ENCODE results near the gene EIF4EBP2. TPM values are rescaled to one million over a fixed set of nuclear protein-coding genes. Genes with fewer than 3 reads are reported as not detected.

EIF4EBP2 gene
- polyA plus RNA-seq, 3 donors, result 26.3 to 93.8 (median 73.4) TPM

- Histone ChIP-seq H2AFZ (ENCODE audit: insufficient read depth, low read depth, low read length, poor library complexity, severe bottlenecking) (no peak overlapping the region), H3K4me3 (replicated peaks in 1 of 3; ENCODE audit: low read depth in 2 of 3, low read length in 3 of 3) (no peak overlapping the region), H3K79me2 (ENCODE audit: insufficient read depth, low read length) (peaks cover 6% of the 10 kb centered on the region), H3K27ac (ENCODE audit: low read depth in 1 of 2, low read length in 2 of 2) (no peak overlapping the region), H3K4me1 (ENCODE audit: control insufficient read depth in 1 of 2, insufficient read depth in 2 of 2, low read length in 2 of 2) (no peaks in the 10 kb centered on the region), H3K36me3 (replicated peaks in 1 of 2; ENCODE audit: control insufficient read depth in 1 of 2, insufficient read depth in 2 of 2, low read length in 2 of 2) (peaks cover 91 to 100% of the 10 kb centered on the region in 2 donors), H3K27me3 (ENCODE audit: control insufficient read depth in 2 of 2, insufficient read depth in 2 of 2, low read length in 2 of 2) (no peaks in the 10 kb centered on the region), H3K4me2 (replicated peaks; ENCODE audit: extremely low read depth, low read length, poor library complexity, severe bottlenecking) (no peak overlapping the region), H3K9ac (ENCODE audit: insufficient read depth, low read length, poor library complexity, severe bottlenecking) (no peak overlapping the region), H3K9me3 (replicated peaks in 1 of 2; ENCODE audit: control insufficient read depth in 1 of 2, insufficient read depth in 1 of 2, low read length in 2 of 2) (no peaks in the 10 kb centered on the region), H4K20me1 (ENCODE audit: insufficient read depth, low read length) (peaks cover 91% of the 10 kb centered on the region)
- Mint-ChIP-seq H3K9me3 (no peaks in the 10 kb centered on the region), H3K36me3 (peaks cover 86 to 98% of the 10 kb centered on the region in 2 donors), H3K27me3 (ENCODE audit: low read depth in 3 of 3) (no peaks in the 10 kb centered on the region), H3K27ac (no peak overlapping the region), H3K4me3 (no peak overlapping the region), H3K4me1 (no peaks in the 10 kb centered on the region)
- no CpG with 5 or more reads among the region's 3 CpGs for WGBS (ENCODE audit: insufficient coverage)
- no peak for TF ChIP-seq CTCF (IDR thresholded peaks at IDR 0.05)
- intact Hi-C loops (cut with micrococcal nuclease), result no loop called here
- no peak for DNase-seq
Measured at GRCh38 chr10:70424320-70424719, 20.4 kb downstream of the EIF4EBP2 start.

- 88% methylated on average over 2 of the region's 3 CpGs for WGBS (ENCODE audit: insufficient coverage)
- Mint-ChIP-seq H3K9me3 (no peaks in the 10 kb centered on the region), H3K27ac (no peak overlapping the region), H3K36me3 (peaks cover 83 to 98% of the 10 kb centered on the region in 2 donors), H3K4me3 (no peak overlapping the region), H3K27me3 (ENCODE audit: low read depth in 3 of 3) (no peaks in the 10 kb centered on the region), H3K4me1 (no peaks in the 10 kb centered on the region)
- H3K4me1 ChIP-seq (ENCODE audit: control insufficient read depth in 1 of 2, insufficient read depth in 2 of 2, low read length in 2 of 2), result no peaks in the 10 kb centered on the region
- peaks cover 83% of the 10 kb centered on the region for H4K20me1 ChIP-seq (ENCODE audit: insufficient read depth, low read length)
- H3K27ac ChIP-seq (ENCODE audit: low read depth in 1 of 2, low read length in 2 of 2), result no peak overlapping the region
- intact Hi-C loops (cut with micrococcal nuclease), result no loop called here
- no peak overlapping the region for H3K4me2 ChIP-seq (replicated peaks; ENCODE audit: extremely low read depth, low read length, poor library complexity, severe bottlenecking)
- DNase-seq, result no peak
- no peaks in the 10 kb centered on the region for H3K27me3 ChIP-seq (ENCODE audit: control insufficient read depth in 2 of 2, insufficient read depth in 2 of 2, low read length in 2 of 2)
- peaks cover 89 to 100% of the 10 kb centered on the region in 2 donors for H3K36me3 ChIP-seq (replicated peaks in 1 of 2; ENCODE audit: control insufficient read depth in 1 of 2, insufficient read depth in 2 of 2, low read length in 2 of 2)
- peaks cover 1% of the 10 kb centered on the region for H3K79me2 ChIP-seq (ENCODE audit: insufficient read depth, low read length)
- no peak overlapping the region for H3K9ac ChIP-seq (ENCODE audit: insufficient read depth, low read length, poor library complexity, severe bottlenecking)
- no peak overlapping the region for H2AFZ ChIP-seq (ENCODE audit: insufficient read depth, low read depth, low read length, poor library complexity, severe bottlenecking)
- H3K9me3 ChIP-seq (replicated peaks in 1 of 2; ENCODE audit: control insufficient read depth in 1 of 2, insufficient read depth in 1 of 2, low read length in 2 of 2), result no peaks in the 10 kb centered on the region
- TF ChIP-seq CTCF (IDR thresholded peaks at IDR 0.05), result no peak
- no peak overlapping the region for H3K4me3 ChIP-seq (replicated peaks in 1 of 3; ENCODE audit: low read depth in 2 of 3, low read length in 3 of 3)
Measured at GRCh38 chr10:70425096-70425495, 21.2 kb downstream of the EIF4EBP2 start.
